ENCODE measurements around the gene DGAT2. TPM values are rescaled to one million over a fixed set of nuclear protein-coding genes. Genes with fewer than 3 reads are reported as not detected.

The DGAT2 gene
- total RNA-seq, 4 donors from 2014 or later: 2.4 to 7.7 (median 4.5) TPM

DNA sequence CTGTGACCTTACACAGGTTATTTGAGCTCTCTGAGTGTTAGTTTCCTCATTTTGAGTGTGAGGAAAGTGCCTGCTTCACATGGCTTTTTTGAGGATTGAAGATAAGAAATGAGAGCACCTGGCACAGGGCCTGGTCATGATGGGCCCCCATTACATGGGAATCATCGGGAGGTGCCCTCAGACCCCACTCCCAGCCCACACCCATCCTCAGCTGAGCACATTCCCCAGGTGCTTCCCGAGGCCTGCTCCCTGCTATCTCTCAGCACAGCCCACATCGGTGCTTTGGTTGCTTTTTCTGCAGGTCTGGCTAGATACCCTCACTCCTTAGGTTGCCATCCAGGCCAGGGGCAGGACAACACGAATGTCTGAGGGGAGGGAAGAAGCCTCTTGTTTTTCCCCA is 16.6 kb downstream of the DGAT2 start:
- no peaks in the 10 kb centered on the region for H3K36me3 ChIP-seq
- H3K4me1 ChIP-seq: peaks cover 0 to 5% (median 0%) of the 10 kb centered on the region in 4 donors
- no peak overlapping the region for H3K27ac ChIP-seq

DNA sequence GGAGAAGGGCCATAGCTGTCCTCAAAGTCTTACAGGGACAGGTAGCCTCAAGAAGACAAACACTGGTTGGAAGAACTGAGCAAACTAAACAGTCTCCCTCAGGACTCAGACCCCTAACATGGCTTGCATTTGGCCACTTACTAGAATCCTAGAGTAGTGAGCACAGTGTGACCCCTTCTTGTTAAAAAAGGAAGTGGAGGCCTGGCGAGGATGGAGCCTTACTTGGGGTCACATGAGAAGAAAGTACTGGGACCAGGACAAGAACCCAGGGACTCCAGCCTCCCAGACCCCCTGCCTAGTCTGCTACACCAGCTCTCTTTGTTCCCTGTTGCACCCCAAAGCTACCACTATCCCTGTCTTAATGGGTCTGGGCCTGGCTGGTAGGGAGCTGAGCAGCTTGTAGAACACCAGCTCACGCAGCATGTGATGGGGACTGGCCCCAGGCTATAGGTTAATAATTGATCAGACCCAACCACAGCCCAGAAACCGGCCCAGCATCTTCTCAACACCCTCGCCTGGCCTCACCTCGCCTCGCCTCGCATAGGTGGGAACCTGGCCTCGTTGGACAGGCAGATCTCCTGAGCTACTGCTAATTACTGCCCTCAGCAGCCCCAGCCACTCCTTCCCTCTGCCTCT is 17.6 kb downstream of the DGAT2 start:
- no peaks in the 10 kb centered on the region for H3K9me3 ChIP-seq
- H3K36me3 ChIP-seq: no peaks in the 10 kb centered on the region
- H3K27me3 ChIP-seq: no peaks in the 10 kb centered on the region
- H3K4me3 ChIP-seq: no peak overlapping the region
- peak in 2 of 3 donors; percentile 63 to 71 for DNase-seq
- no peak overlapping the region for H3K27ac ChIP-seq
- H3K4me1 ChIP-seq: peaks cover 0 to 5% (median 0%) of the 10 kb centered on the region in 4 donors
- TF ChIP-seq, protein P1, sequence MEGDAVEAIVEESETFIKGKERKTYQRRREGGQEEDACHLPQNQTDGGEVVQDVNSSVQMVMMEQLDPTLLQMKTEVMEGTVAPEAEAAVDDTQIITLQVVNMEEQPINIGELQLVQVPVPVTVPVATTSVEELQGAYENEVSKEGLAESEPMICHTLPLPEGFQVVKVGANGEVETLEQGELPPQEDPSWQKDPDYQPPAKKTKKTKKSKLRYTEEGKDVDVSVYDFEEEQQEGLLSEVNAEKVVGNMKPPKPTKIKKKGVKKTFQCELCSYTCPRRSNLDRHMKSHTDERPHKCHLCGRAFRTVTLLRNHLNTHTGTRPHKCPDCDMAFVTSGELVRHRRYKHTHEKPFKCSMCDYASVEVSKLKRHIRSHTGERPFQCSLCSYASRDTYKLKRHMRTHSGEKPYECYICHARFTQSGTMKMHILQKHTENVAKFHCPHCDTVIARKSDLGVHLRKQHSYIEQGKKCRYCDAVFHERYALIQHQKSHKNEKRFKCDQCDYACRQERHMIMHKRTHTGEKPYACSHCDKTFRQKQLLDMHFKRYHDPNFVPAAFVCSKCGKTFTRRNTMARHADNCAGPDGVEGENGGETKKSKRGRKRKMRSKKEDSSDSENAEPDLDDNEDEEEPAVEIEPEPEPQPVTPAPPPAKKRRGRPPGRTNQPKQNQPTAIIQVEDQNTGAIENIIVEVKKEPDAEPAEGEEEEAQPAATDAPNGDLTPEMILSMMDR (IDR thresholded peaks at IDR 0.05): peak in 1 of 6 experiments; percentile 6
- no peak for TF ChIP-seq POLR2A (IDR thresholded peaks at IDR 0.05)

More for the DNA sequence above, 16.6 kb downstream of the DGAT2 start:
- H3K27me3 ChIP-seq: no peaks in the 10 kb centered on the region
- no peaks in the 10 kb centered on the region for H3K9me3 ChIP-seq
- TF ChIP-seq, protein P1 (IDR thresholded peaks at IDR 0.05): no peak
- no peak for TF ChIP-seq POLR2A (IDR thresholded peaks at IDR 0.05)
- H3K4me3 ChIP-seq: no peak overlapping the region
- DNase-seq: no peak

DNA sequence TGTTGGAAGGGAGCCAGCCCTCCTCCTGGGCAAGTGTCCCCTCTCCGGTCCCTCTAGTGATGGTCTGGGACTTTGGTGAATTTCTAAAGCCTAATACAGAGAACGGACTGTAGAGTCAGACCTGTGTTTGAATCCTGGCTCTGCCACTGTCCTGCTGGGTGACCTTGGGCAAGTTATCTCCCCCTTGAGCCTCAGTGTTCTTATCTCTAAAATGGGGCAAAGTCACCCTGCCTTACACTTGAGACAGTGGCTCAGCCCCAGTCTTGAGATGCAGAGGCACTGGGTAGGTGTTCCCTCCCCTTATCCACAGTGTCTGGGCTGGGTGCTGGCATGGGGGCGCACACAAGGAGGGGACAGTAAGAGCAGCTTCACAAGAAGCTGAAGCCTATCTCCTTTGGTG is 20.9 kb downstream of the DGAT2 start:
- Histone ChIP-seq H3K4me3 (no peak overlapping the region), H3K27ac (no peak overlapping the region)
- no peak for TF ChIP-seq POLR2A (IDR thresholded peaks at IDR 0.05)
- TF ChIP-seq, protein P1 (IDR thresholded peaks at IDR 0.05): no peak

DNA sequence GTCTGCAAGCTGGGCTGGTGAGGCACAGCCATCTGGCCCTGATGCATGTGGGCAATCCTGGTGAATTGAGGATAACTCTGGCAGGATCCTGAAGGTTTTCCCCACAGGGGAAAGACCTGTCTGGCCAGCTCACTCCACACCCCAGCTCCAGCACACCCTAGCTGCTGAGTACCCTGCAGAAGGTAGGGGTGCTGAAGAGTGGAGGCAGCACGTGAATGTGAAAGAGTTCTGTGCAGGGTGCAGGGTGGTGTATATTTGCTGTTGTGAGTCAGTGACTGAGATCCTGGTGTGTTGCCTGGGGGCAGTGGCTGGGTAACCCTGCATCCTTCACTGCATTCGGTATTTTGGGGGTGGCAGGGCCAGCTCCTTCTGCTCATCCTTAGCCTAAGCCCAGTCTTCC is 22.4 kb downstream of the DGAT2 start:
- no peak overlapping the region for H3K4me3 ChIP-seq
- H3K27ac ChIP-seq: no peak overlapping the region
- H3K36me3 ChIP-seq: no peaks in the 10 kb centered on the region
- H3K4me1 ChIP-seq: peaks cover 0 to 5% (median 0%) of the 10 kb centered on the region in 4 donors
- DNase-seq: no peak
- no peaks in the 10 kb centered on the region for H3K27me3 ChIP-seq
- no peaks in the 10 kb centered on the region for H3K9me3 ChIP-seq
- TF ChIP-seq, protein P1 (IDR thresholded peaks at IDR 0.05): no peak
- no peak for TF ChIP-seq POLR2A (IDR thresholded peaks at IDR 0.05)

More for the DNA sequence above, 20.9 kb downstream of the DGAT2 start:
- Histone ChIP-seq H3K9me3 (no peaks in the 10 kb centered on the region), H3K27me3 (no peaks in the 10 kb centered on the region), H3K36me3 (no peaks in the 10 kb centered on the region), H3K4me1 (peaks cover 0 to 5% (median 0%) of the 10 kb centered on the region in 4 donors)
- no peak for DNase-seq

DNA sequence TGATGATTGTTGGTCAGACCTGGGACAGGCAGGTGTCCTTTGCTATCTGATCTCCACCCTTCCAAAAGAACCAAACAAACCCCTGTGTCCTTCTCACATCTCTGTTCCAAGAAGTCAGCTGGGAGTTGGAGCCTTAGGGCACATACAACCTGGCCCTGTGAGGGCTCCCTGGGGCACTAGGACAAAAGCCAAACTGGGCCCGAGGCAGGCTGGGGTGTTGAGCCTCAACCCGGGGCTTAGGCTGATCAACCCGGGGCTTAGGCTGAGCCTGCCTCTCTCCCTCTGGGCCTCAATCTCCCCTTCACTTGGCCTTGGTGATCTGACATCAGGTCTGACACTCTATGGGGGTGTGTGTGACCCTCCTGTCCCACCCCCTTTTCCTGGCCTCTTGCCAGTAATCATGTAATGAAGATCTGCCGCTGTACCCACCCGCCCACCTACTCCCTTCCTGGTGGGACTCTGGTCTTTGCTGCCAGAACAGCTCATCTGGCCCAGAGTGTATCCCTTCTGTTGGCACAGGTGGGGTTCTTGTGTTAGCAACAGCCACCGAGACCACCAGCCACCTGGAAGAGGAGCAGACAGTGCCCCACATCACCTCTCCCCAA is 23.7 kb downstream of the DGAT2 start:
- Histone ChIP-seq H3K36me3 (no peaks in the 10 kb centered on the region), H3K4me3 (no peak overlapping the region), H3K27me3 (no peaks in the 10 kb centered on the region), H3K4me1 (no peaks in the 10 kb centered on the region), H3K9me3 (no peaks in the 10 kb centered on the region), H3K27ac (no peak overlapping the region)
- TF ChIP-seq, protein P1 (IDR thresholded peaks at IDR 0.05): no peak
- TF ChIP-seq POLR2A (IDR thresholded peaks at IDR 0.05): no peak
- DNase-seq: no peak

All from Peyer's patch (tissue), 4 donors.